Measurements from ENCODE around the gene MRFAP1L1. TPM values are rescaled to one million over a fixed set of nuclear protein-coding genes. Genes with fewer than 3 reads are reported as not detected.
"Not testable (repeated sequence)": the region's sequence is repeated elsewhere in the genome, so short reads cannot be mapped to it uniquely, and the experiment has no call there.

The MRFAP1L1 gene
- 43.8 and 109 TPM in 2 replicates for total RNA-seq

GRCh38 chr4:6709230-6710114 lies at the start of gene MRFAP1L1:
Gene MRFAP1L1 (minus strand): TSS chr4:6709865. CDS start chr4:6709629, 236 bp downstream.
- DNase-seq (ENCODE audit: low read depth), result peak; percentile 90

GRCh38 chr4:6758728-6759127 lies 49.1 kb upstream of the MRFAP1L1 start:
- no peak for DNase-seq (ENCODE audit: low read depth)

- not testable (repeated sequence) for DNase-seq (ENCODE audit: low read depth)
Measured at GRCh38 chr4:6756345-6756744, 46.7 kb upstream of the MRFAP1L1 start.

- DNase-seq (ENCODE audit: low read depth), result no peak
Measured at GRCh38 chr4:6755088-6755753, 45.6 kb upstream of the MRFAP1L1 start.

- no peak for DNase-seq (ENCODE audit: low read depth)
Measured at GRCh38 chr4:6754481-6755087, 44.9 kb upstream of the MRFAP1L1 start.

- no peak for DNase-seq (ENCODE audit: low read depth)
Measured at GRCh38 chr4:6753891-6754290, 44.2 kb upstream of the MRFAP1L1 start.

DNA sequence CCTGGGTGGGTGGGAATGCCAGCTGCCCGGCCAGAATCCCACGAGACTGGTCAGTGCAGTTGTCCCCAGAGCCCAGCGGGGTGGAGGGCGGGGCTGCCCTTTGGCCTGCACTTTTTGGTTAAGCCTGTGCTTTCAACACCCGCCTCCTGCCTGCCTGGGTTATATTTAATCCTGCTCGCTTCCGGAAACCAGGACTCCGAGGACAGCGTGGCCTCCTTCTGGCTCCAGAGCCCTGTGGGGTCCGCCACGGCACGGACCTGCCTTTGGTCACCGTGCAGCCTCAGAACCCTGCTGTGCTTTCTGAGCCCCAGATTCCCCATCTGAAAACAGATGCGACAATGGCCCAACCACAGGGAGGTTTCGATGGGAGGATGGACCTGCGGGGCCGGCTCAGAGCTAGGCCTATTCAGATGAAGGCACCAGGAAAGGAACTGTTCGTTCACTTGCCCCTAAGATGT lies 43.5 kb upstream of the MRFAP1L1 start:
- DNase-seq (ENCODE audit: low read depth), result no peak

- DNase-seq (ENCODE audit: low read depth), result no peak
Measured at GRCh38 chr4:6752486-6752829, 42.8 kb upstream of the MRFAP1L1 start.

DNA sequence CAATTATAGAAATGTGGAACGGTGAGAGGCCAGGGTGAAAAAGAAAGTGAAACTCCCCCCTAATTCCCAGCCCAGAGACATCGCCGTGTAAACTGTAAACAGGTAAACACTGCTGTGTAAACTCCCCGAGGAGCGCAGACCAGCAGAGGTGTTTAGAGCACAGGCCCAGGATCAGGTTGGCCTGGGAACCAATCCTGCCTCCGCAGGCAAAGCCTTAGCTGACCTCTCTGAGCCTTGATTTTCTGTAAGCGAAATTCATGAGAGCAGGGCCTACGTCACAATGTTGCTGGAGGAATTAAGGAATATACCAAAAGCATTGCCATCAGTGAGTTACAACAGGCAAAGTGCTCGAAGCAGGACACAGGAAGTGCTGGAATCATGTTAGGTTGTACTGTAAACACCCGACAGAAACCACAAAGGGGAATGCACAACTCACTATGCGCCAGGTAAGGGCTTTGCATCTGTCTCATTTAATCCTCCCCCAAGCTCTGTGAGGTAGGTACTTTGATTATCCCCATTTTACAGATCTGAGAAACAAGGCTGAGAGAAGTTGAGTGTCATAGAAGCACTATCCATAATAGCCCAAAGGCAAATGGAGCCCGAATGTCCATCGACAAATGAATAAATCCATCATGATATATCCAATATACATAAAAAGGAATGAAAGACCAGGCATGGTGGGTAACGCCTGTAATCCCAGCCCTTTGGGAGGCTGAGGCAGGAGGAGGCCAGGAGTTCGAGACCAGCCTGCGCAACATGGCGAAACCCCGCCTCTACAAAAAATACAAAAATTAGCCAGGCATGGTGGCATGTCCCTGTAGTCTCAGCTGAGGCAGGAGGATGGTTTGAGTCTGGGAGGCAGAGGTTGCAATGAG lies 42.2 kb upstream of the MRFAP1L1 start:
- DNase-seq (ENCODE audit: low read depth), result no peak

DNA sequence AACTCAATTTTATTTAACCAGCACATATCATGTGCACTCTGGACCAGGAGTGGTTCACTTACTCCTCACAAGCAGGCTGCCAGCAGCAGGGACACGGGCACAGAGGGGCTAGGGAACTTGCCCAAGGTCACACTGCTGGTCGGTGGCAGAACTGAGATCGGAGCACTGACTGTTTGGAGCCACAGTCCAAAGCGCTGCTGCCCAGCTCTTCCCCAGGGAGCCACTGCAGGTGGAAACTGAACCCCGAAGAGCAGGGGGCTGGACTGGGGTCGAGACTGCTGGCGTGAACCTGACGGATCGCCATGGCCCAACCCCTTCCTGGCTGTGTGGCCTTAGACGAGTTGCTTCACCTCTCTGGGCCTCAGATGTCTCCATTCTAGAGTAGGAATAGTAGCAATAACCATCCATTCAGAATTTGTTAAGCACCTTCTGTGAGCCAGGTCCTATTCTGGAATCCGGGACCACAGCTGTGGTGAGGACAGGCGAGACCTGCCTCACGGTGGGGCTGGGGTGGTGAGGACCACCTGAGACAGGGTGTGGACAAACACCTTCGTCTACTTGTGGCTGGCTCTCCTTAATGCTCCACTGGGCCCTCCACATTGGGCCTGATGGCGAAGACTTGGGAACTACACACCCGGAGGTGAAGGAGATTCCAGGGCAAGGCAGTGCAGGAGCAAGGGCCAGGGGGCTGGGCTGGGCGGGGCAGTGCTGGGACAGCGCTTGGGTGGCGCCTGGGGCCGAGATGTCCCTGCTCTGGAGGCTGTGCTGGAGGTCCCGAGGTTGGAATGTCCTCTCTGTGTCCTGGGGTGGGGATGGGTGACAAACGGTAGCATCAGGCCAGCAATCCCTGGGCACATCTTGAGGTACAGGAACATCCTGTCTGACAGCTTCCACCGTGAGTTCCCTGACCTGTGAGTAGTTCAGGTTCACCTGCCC lies 40.9 kb upstream of the MRFAP1L1 start:
- DNase-seq (ENCODE audit: low read depth), result no peak

GRCh38 chr4:6749340-6750171 lies 39.9 kb upstream of the MRFAP1L1 start:
- peak; percentile 77 for DNase-seq (ENCODE audit: low read depth)

DNA sequence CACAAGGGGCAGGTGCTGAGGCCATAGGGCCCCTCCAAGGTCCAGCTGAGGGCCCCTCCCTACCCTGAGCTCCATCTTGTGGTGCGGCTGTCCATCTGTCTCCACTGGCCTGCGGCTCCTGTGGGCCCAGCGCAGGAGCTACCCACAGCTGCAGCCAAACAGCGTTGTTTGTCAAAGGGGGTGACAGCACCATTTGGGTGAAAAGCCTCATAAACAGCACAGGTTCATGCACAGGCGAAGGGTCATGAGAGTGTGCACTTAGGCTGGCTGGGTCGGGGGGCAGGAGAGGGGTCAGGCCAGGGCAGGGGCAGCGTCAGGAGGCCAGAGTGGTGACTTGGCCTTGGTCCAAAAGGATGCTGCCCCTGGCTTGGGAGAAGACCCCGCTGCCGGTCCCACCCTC lies 38.6 kb upstream of the MRFAP1L1 start:
- DNase-seq (ENCODE audit: low read depth), result no peak

DNA sequence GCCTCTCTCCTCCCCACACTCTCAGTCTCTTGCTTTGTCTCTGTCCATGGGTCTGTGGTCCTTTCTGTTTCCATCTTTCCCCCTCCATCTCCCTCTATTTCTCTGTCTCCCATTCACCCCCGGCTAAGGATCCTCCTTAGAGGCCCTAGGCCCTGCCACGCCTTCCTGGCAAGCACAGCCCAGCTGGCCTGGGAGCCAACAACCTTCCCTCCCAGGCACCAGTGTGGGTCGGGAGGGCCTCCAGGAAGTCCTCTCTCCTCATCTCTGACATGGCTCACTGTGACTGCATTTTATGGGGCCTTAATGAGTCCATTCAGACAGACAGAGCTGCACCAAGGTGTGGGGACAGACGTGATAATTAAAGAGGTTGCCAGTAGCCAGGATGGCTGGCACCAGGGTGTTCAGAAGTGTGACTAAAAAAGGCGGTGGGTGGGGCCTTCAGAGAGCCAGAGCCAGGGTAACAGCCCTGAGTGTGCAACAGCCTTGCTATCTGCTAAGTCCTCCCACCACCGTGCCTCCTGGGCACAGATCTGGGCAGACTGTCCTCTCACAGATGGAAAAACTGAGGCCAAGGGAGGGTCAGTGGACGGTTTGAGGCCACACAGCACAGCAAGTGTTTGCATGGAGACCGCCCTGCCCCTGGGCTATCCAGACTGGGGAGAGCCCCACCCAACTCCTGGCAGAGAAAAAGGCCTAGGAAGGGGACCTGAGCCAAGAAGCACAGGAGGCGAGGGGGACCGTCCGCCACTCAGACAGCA lies 37.8 kb upstream of the MRFAP1L1 start:
- peak; percentile 33 for DNase-seq (ENCODE audit: low read depth)

- DNase-seq (ENCODE audit: low read depth), result peak; percentile 75
Measured at GRCh38 chr4:6746721-6747293, 37.1 kb upstream of the MRFAP1L1 start.

- no peak for DNase-seq (ENCODE audit: low read depth)
Measured at GRCh38 chr4:6742989-6743388, 33.3 kb upstream of the MRFAP1L1 start.

- DNase-seq (ENCODE audit: low read depth), result no peak
Measured at GRCh38 chr4:6742507-6742906, 32.8 kb upstream of the MRFAP1L1 start.

GRCh38 chr4:6740347-6740746 lies 30.7 kb upstream of the MRFAP1L1 start:
- DNase-seq (ENCODE audit: low read depth), result no peak

GRCh38 chr4:6739920-6740319 lies 30.3 kb upstream of the MRFAP1L1 start:
- no peak for DNase-seq (ENCODE audit: low read depth)

All from renal cortical epithelial cell (primary cell).